HG02885 (cell line): ENCODE results near the gene TBC1D2B.

Experiments
- ATAC-seq: cut with Tn5 transposase; IDR thresholded peaks from one replicate; pipeline ENCODE4 v1.9.1; 2021; ENCODE audit warnings: mild to moderate bottlenecking; ENCODE audit not compliant: unreplicated experiment, poor library complexity

The TBC1D2B gene

GRCh38 chr15:78037779-78038305 is 39.7 kb downstream of the TBC1D2B start:
- ATAC-seq: no peak

- no peak for ATAC-seq
Measured at GRCh38 chr15:78037328-78037727, 40.2 kb downstream of the TBC1D2B start.

GRCh38 chr15:78035861-78036476 is 41.5 kb downstream of the TBC1D2B start:
- ATAC-seq: no peak

GRCh38 chr15:78035321-78035751 is 42.2 kb downstream of the TBC1D2B start:
- no peak for ATAC-seq

- ATAC-seq: peak; percentile 86
Measured at GRCh38 chr15:78034495-78035191, 42.9 kb downstream of the TBC1D2B start.

- ATAC-seq: no peak
Measured at GRCh38 chr15:78033864-78034263, 43.6 kb downstream of the TBC1D2B start.

- no peak for ATAC-seq
Measured at GRCh38 chr15:78032671-78033070, 44.8 kb downstream of the TBC1D2B start.

- ATAC-seq: no peak
Measured at GRCh38 chr15:78024883-78025282, 52.6 kb downstream of the TBC1D2B start.

- ATAC-seq: no peak
Measured at GRCh38 chr15:78024519-78024870, 53.0 kb downstream of the TBC1D2B start.

GRCh38 chr15:78023865-78024518 is 53.5 kb downstream of the TBC1D2B start:
- no peak for ATAC-seq

GRCh38 chr15:78023081-78023665 is 54.3 kb downstream of the TBC1D2B start:
- no peak for ATAC-seq

- no peak for ATAC-seq
Measured at GRCh38 chr15:78021761-78022160, 55.8 kb downstream of the TBC1D2B start.

GRCh38 chr15:78020007-78020406 is 57.5 kb downstream of the TBC1D2B start:
- no peak for ATAC-seq

- ATAC-seq: no peak
Measured at GRCh38 chr15:78018946-78019644, 58.4 kb downstream of the TBC1D2B start.

GRCh38 chr15:78018445-78018844 is 59.1 kb downstream of the TBC1D2B start:
- ATAC-seq: no peak

GRCh38 chr15:78016860-78017259 is 60.7 kb downstream of the TBC1D2B start:
- ATAC-seq: no peak

- no peak for ATAC-seq
Measured at GRCh38 chr15:78012643-78013077, 64.9 kb downstream of the TBC1D2B start.

- no peak for ATAC-seq
Measured at GRCh38 chr15:78010067-78010466, 67.4 kb downstream of the TBC1D2B start.

GRCh38 chr15:78007964-78008886 is 69.3 kb downstream of the TBC1D2B start:
- ATAC-seq: no peak
